Lung (tissue), 12 donors: ENCODE results near the gene IGLON5. TPM values are rescaled to one million over a fixed set of nuclear protein-coding genes. Genes with fewer than 3 reads are reported as not detected.

ENCODE experiments used
- ATAC-seq: fragments of 200-7000 bp; cut with Tn5 transposase; one replicate; pipeline ENCODE4 v1.9.1; 2020; ENCODE audit warnings: moderate number of reproducible peaks; ENCODE audit not compliant: insufficient read depth, low FRiP score
- DNase-seq, 3 donors: peaks; one replicate each; pipeline ENCODE4 v3.0.0-alpha.2; 2013 to 2017
- H3K27ac ChIP-seq, 2 donors: one replicate each; pipeline ENCODE4 v1.5.1; 2013; ENCODE audit warnings: mild to moderate bottlenecking in 2 of 2, moderate library complexity in 2 of 2, control low read depth in 1 of 2, inconsistent platforms in 1 of 2, low read depth in 1 of 2, low read length in 1 of 2
- H3K27me3 ChIP-seq, 3 donors: one replicate each; pipeline ENCODE4 v1.5.1; 2013; ENCODE audit warnings: low read length in 2 of 3; ENCODE audit not compliant: control insufficient read depth in 3 of 3, insufficient read depth in 3 of 3
- H3K36me3 ChIP-seq, 4 donors: one replicate each; pipeline ENCODE4 v1.5.1; 2013; ENCODE audit warnings: low read length in 4 of 4, mild to moderate bottlenecking in 1 of 4, moderate library complexity in 1 of 4; ENCODE audit not compliant: control insufficient read depth in 4 of 4, insufficient read depth in 4 of 4
- H3K4me1 ChIP-seq, 5 donors: one replicate each; pipeline ENCODE4 v1.5.1; 2013; ENCODE audit warnings: low read length in 5 of 5, mild to moderate bottlenecking in 2 of 5, moderate library complexity in 1 of 5; ENCODE audit not compliant: control insufficient read depth in 5 of 5, insufficient read depth in 5 of 5
- H3K4me3 ChIP-seq: one replicate; pipeline ENCODE4 v1.5.1; 2013; ENCODE audit warnings: mild to moderate bottlenecking, control low read depth, moderate library complexity
- H3K9ac ChIP-seq, 2 donors: one replicate each; pipeline ENCODE4 v1.5.1; 2013; ENCODE audit warnings: low read length in 2 of 2, control low read depth in 1 of 2; ENCODE audit not compliant: insufficient read depth in 1 of 2
- H3K9me3 ChIP-seq, 4 donors: one replicate each; pipeline ENCODE4 v1.5.1; 2013; ENCODE audit warnings: low read length in 3 of 4, mild to moderate bottlenecking in 1 of 4, moderate library complexity in 1 of 4; ENCODE audit not compliant: control insufficient read depth in 4 of 4, insufficient read depth in 3 of 4
- WGBS, 2 donors: extraction: QIAGEN DNeasy Blood & Tissue Kit; methylation state at CpG; one replicate each; pipeline ENCODE4 v1.1.7; 2013; 5-methylcytosine and 5-hydroxymethylcytosine counted together
- polyA plus RNA-seq, 2 donors: library from polyadenylated mRNA; stranded (reverse); fragments of 200-250 nt; gene quantifications; one replicate each; pipeline ENCODE4 v1.2.1, GENCODE V29; 2013
- total RNA-seq, 2 donors: library from RNA; depleted of rRNA in 1 of 2; stranded (reverse); fragments of >200 nt in 1 of 2; gene quantifications; one replicate each; pipeline ENCODE4 v1.2.1, GENCODE V29; 2014 to 2021
- TF ChIP-seq, protein P1 (sequence below): IDR thresholded peaks from 2 replicates; pipeline ENCODE4 v1.5.1; 2012; ENCODE audit warnings: mild to moderate bottlenecking; ENCODE audit errors: control extremely low read depth, extremely low read depth
- donor health status: control.
- donor health status: control.
- donor health status: Bipolar disorder and iron deficiency.
- donor health status: healthy.
- donor health status: DM: yes; HTN: yes; CAD: no.

Gene IGLON5
- total and polyA plus RNA-seq, 4 donors = 0.09 to 0.43 (median 0.18) TPM; not detected in 1

- DNase-seq (no peak), ATAC-seq (no peak)
- H3K4me3 ChIP-seq = no peak overlapping the region
- H3K9ac ChIP-seq = no peak overlapping the region
- no peaks in the 10 kb centered on the region for H3K27me3 ChIP-seq
- no peaks in the 10 kb centered on the region for H3K9me3 ChIP-seq
- TF ChIP-seq, protein P1, sequence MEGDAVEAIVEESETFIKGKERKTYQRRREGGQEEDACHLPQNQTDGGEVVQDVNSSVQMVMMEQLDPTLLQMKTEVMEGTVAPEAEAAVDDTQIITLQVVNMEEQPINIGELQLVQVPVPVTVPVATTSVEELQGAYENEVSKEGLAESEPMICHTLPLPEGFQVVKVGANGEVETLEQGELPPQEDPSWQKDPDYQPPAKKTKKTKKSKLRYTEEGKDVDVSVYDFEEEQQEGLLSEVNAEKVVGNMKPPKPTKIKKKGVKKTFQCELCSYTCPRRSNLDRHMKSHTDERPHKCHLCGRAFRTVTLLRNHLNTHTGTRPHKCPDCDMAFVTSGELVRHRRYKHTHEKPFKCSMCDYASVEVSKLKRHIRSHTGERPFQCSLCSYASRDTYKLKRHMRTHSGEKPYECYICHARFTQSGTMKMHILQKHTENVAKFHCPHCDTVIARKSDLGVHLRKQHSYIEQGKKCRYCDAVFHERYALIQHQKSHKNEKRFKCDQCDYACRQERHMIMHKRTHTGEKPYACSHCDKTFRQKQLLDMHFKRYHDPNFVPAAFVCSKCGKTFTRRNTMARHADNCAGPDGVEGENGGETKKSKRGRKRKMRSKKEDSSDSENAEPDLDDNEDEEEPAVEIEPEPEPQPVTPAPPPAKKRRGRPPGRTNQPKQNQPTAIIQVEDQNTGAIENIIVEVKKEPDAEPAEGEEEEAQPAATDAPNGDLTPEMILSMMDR = no peak
- no peaks in the 10 kb centered on the region for H3K36me3 ChIP-seq
- 63 to 74% methylated on average over 18 of the region's 18 CpGs for WGBS, 2 donors
- peaks cover 0 to 8% (median 0%) of the 10 kb centered on the region in 5 donors for H3K4me1 ChIP-seq
- peak overlapping the region in 1 of 2 donors; percentile 0 for H3K27ac ChIP-seq
These were observed 60.7 kb downstream of the IGLON5 start for GRCh38 chr19:51372021-51372648.

DNA sequence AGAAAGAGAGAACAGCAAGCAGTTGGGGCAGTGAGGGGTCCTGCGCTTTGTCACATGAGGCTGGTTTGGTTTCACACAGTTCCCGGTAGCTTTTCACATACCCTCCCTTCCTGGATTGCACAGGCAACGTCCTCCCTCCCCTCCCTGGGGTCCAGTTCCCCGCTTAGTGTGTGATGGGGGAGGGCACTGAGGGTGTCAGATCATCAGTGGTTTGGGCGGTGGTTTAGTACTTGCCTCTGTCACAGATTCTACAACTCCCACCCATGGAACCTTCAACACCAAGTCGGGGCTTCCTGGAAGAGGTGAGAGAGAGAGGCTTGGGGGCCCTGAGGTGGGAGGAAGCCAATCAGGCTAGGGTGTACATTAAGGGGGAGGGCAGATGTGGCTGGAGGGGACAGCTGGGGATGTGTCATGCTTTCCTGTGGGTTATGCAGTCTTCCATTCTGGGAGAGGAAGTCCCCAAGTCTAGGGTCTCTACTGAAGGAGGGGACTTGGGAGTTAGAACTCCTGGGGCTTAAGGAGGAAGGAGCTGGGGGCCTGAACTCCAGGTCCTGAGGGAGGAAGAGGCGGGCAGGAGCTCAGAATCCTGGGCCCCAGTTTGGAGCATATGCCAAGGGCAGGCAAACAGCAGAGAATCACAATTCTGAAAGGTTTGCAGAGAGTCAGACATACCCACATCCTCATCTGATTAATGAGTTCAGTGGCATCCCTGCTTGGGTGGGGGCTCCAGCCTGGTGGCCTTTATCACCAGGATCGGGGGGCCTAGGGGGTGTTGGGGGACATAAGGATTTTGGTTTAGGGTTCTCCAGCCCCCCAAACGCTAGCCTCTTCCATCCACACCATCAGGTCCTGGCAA lies 61.4 kb downstream of the IGLON5 start, which contains the start of gene NKG7:
NKG7 (minus strand) TSS at position 6 of the 856 bp plus-strand sequence. CDS start 119 bp downstream, outside the sequence.
- no peak for DNase-seq
- no peak within 1 kb of the TSS for H3K4me3 ChIP-seq
- no peaks in the 10 kb centered on the region for H3K9me3 ChIP-seq
- H3K27me3 ChIP-seq = no peaks in the 10 kb centered on the region
- TF ChIP-seq, protein P1 = no peak
- WGBS, 2 donors = 22 to 40% methylated on average over 9 of the region's 9 CpGs
- no peak within 1 kb of the TSS for H3K9ac ChIP-seq
- peaks cover 0 to 8% (median 0%) of the 10 kb centered on the region in 5 donors for H3K4me1 ChIP-seq
- peak within 1 kb of the TSS in 1 of 2 donors; percentile 0 for H3K27ac ChIP-seq
- H3K36me3 ChIP-seq = no peaks in the 10 kb centered on the region
- no peak for ATAC-seq

DNA sequence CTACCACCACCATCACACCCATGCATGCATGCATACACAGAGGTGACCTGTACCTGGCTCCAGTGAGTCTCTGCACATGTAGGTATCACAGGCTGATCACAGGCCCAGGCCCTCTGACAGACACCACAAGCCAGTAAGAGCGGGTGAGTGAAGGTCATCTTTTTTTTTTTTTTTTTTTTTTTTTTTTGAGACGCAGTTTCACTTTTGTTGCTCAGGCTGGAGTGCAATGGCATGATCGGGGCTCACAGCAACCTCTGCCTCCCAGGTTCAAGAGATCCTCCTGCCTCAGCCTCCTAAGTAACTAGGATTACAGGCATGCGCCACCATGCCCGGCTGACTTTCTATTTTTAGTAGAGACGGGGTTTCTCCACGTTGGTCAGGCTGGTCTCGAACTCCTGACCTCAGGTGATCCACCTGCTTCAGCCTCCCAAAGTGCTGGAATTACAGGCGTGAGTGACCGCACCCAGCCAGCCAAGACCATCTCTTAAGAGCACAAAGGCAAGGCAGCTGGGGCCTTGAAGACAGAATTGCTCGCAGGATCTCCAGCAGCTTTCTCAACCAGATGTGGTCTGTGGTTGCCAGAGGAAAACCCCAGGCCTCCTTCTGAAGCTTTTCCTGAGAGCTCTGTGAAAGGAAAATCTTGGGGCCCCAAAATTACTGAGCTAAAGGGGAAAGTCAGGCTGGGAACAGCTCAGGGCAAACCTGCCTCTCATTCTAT lies 64.2 kb downstream of the IGLON5 start:
- WGBS, 2 donors = 46 to 65% methylated on average over 10 to 11 of the region's 11 CpGs
- TF ChIP-seq, protein P1 = no peak
- ATAC-seq (no peak), DNase-seq (no peak)
- H3K36me3 ChIP-seq = no peaks in the 10 kb centered on the region
- H3K4me3 ChIP-seq = no peak overlapping the region
- no peak overlapping the region for H3K27ac ChIP-seq
- H3K9ac ChIP-seq = no peak overlapping the region
- H3K27me3 ChIP-seq = no peaks in the 10 kb centered on the region
- H3K9me3 ChIP-seq = no peaks in the 10 kb centered on the region
- no peaks in the 10 kb centered on the region for H3K4me1 ChIP-seq
